Measurements from ENCODE around the gene RBM20.
"Not testable (repeated sequence)": the region's sequence is repeated elsewhere in the genome, so short reads cannot be mapped to it uniquely, and the experiment has no call there.

RBM20 gene

DNA sequence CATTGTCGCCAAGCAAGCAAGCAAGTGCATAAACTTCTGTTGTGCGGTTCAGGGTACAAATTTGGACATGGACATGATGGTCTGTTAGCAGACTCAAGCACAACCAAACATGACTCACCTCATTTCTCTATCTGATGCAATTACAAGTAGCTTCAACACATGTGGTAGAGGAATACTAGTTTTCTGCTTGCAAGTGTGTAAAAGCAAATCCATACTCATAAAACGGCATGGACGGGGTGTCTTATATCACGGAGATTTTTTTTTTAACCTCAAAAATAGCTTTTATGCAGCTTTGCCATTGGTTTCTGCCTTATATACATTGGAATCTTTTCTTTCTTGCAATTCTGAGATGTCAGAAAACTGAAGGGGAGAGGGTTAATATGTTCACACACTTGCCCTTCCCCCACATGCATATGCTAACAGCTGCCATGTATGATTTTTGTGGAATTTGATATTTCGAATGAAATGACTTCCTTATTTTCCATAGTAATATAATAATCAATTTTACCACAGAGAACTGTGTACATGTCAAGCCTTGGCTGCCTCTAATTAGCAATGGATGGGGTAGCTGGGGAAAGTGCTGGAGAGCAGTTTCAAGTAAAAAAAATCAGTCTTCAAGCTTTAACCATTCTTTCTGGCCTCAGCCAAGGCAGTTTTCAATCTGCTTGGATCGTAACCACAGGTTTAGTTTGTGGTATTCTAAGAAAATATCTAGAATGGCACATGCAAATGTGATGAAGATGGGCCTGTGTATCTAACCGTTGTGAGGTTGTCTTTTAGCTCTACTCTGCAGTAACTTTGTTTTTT is 121.6 kb downstream of the RBM20 start:
- FAIRE-seq (no peak), DNase-seq (ENCODE audit: insufficient read length, low spot score) (no peak)
- TF ChIP-seq, protein P1, sequence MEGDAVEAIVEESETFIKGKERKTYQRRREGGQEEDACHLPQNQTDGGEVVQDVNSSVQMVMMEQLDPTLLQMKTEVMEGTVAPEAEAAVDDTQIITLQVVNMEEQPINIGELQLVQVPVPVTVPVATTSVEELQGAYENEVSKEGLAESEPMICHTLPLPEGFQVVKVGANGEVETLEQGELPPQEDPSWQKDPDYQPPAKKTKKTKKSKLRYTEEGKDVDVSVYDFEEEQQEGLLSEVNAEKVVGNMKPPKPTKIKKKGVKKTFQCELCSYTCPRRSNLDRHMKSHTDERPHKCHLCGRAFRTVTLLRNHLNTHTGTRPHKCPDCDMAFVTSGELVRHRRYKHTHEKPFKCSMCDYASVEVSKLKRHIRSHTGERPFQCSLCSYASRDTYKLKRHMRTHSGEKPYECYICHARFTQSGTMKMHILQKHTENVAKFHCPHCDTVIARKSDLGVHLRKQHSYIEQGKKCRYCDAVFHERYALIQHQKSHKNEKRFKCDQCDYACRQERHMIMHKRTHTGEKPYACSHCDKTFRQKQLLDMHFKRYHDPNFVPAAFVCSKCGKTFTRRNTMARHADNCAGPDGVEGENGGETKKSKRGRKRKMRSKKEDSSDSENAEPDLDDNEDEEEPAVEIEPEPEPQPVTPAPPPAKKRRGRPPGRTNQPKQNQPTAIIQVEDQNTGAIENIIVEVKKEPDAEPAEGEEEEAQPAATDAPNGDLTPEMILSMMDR (IDR thresholded peaks at IDR 0.05; ENCODE audit: insufficient read depth, missing control alignments), result no peak

DNA sequence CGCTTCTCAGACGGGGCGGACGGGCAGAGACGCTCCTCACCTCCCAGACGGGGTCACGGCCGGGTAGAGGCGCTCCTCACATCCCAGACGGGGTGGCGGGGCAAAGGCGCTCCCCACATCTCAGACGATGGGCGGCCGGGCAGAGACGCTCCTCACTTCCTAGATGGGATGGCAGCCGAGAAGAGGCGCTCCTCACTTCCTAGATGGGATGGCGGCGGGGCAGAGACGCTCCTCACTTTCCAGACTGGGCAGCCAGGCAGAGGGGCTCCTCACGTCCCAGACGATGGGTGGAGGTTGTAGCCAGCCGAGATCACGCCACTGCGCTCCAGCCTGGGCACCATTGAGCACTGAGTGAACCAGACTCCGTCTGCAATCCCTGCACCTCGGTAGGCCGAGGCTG is 123.5 kb downstream of the RBM20 start:
- not testable (repeated sequence) for FAIRE-seq; DNase-seq (ENCODE audit: insufficient read length, low spot score)

DNA sequence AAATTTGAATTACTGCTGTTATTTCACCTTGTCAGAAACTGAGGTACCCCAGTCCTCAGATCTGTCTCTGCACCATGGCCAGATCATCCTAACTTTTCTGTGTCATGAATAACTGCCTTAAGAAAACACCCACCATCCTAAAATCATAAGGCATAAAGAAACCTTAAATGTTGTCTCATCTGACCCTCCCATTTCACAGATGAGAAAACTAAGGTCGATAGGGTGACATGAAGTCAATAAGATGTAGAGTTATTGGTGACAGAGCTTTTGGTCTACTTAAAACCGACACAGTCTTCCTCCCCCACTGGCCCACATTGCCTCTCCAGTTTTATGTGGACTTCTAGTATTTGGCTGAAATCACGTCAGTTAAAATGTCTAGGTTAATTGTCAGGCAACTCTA is 126.1 kb downstream of the RBM20 start:
- TF ChIP-seq, protein P1 (IDR thresholded peaks at IDR 0.05; ENCODE audit: insufficient read depth, missing control alignments), result no peak
- no peak for DNase-seq (ENCODE audit: insufficient read length, low spot score)
- FAIRE-seq, result no peak

DNA sequence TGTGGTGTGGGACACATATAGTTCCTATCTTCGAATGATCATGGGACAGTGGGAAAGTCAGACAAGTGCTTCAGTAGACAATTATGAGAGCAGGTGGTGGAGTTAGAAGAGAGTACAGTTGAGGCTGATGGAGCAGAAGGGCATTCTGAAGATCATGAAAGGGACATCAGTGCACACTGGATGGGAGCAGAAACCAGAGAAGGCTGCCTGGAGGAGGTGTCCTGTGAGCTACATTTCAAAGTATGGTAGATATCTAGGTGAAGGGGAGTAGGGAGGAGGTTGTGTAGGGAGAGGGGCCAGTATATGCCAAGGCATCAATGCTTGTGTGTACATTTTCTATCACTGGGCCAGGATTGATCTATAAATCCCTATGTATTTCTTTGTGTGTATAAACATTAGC is 127.3 kb downstream of the RBM20 start:
- TF ChIP-seq, protein P1 (IDR thresholded peaks at IDR 0.05; ENCODE audit: insufficient read depth, missing control alignments), result no peak
- DNase-seq (ENCODE audit: insufficient read length, low spot score) (no peak), FAIRE-seq (no peak)

DNA sequence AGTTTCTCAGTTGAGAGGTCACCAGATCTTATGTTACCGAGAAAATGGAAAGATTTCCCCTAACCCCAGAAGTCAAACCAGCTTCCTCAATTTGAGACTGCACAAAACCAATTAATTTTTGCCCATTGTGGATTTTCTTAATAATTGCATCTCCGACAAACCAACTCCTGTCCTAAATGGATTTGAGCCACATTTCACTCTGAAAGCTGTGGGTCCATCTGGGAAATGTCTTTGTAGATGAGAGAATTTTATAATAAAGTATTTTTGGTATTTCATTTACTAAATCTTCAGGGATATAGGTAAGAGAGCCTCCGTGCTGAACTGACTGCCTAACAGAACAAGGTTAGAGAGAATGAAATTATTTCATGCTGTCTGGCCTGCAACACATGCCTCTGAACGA is 127.9 kb downstream of the RBM20 start:
- no peak for DNase-seq (ENCODE audit: insufficient read length, low spot score)
- FAIRE-seq, result no peak
- TF ChIP-seq, protein P1 (IDR thresholded peaks at IDR 0.05; ENCODE audit: insufficient read depth, missing control alignments), result no peak

DNA sequence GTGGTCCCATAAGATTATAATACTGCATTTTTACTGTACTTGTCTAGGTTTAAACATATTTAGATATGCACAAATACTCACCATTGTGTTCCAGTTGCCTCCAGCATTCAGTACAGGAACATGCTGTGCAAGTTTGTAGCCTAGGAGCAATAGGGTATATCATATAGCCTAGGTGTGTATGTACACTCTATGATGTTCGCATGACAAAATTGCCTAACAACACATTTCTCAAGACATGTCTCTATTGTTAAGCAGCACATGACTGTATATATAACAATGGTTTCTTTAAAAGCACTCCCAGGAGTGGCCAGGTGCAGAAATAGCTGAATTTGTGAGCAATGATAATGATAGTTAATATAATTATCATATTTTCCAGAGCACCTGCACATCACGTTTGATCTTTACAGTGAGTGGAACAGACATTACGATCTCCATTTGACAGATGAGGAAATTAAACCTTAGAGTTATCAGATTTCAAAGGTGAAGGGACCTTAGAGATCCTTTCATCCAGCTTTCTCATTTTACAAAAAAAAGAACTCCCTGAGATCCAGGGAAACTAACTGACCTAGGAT is 128.4 kb downstream of the RBM20 start:
- DNase-seq (ENCODE audit: insufficient read length, low spot score) (no peak), FAIRE-seq (no peak)
- TF ChIP-seq, protein P1 (IDR thresholded peaks at IDR 0.05; ENCODE audit: insufficient read depth, missing control alignments), result no peak

DNA sequence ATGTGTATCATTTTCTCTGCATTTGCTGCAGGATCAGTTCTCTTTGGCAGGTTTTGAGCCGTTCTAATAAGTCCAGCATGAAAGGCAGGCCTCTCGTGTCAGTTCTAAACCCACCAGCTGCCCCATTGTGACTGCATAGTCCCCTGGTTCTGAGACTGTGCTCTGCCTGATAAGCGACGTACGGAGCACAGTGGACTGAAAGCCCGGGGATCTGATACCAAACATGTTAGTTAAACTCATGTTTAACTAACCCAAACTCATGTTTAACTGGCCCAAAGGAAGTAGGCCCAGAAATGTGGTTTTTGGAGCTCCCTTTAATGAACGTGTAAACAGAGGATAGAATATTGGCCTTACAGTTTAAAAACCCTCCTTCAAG is 129.5 kb downstream of the RBM20 start:
- no peak for DNase-seq (ENCODE audit: insufficient read length, low spot score)
- TF ChIP-seq, protein P1 (IDR thresholded peaks at IDR 0.05; ENCODE audit: insufficient read depth, missing control alignments), result no peak
- FAIRE-seq, result no peak

All from D721Med (cell line).